ENCODE measurements around the gene JPH3. TPM values are rescaled to one million over a fixed set of nuclear protein-coding genes. Genes with fewer than 3 reads are reported as not detected.
"Not testable (repeated sequence)": the region's sequence is repeated elsewhere in the genome, so short reads cannot be mapped to it uniquely, and the experiment has no call there.

JPH3 gene
- total and polyA plus RNA-seq, 2 experiments from 2014 or later, result 8.0 to 39.3 TPM

DNA sequence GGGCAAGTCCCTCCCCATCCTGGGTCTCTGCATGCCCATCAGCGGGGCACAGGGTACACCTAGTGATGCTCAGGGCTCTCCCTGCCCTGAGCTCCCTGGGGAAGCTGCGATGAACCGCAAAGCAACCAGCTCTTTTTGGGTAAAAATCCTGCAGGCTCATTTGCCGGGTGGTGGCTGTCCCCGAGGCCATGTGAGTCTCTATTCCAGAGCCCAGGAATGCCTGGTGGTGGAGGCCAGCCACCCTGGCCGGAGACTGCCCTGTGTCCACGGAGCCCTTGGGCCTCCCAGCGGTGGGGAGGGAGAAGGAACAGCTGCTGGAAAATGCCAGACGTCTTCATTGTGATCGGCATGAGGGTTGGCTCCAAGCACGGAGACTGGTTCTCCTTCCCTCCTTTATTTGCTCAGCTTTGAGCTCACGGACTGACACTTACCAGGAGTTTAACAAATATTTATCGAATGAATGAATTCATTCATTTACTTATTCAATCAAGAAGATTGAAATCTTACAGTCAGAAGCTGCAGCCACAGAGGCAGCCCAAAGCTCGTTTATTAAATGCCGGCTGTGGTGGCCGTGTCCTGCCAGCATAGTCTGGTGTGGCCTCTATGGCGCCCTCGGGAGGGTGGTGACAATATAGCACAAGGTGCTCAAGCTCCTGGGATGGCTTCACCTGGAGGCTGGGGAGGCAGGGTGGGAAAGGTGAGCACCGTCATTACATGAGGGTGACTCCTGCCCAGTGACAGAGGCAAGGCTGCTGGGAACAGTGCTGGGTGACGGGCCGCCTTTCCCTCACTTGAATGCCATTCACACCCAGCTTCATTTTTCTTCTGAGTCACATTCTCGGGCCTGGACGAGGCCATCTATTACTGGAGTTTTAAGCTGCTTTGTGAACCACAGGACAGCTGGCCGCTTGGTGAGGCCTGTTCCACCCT lies 31.1 kb upstream of the JPH3 start:
- H3K27me3 ChIP-seq, result no peaks in the 10 kb centered on the region
- H3K4me3 ChIP-seq, result no peak overlapping the region
- no peaks in the 10 kb centered on the region for H3K36me3 ChIP-seq
- no peaks in the 10 kb centered on the region for H3K4me1 ChIP-seq (ENCODE audit: low read depth)
- peak overlapping the region; percentile 70 for H3K27ac ChIP-seq
- peak; percentile 69 to 75 for DNase-seq (ENCODE audit: low read depth in 1 of 2, low spot score in 1 of 2)
- no peaks in the 10 kb centered on the region for H3K9me3 ChIP-seq (ENCODE audit: low read depth)
- TF ChIP-seq, protein P1, sequence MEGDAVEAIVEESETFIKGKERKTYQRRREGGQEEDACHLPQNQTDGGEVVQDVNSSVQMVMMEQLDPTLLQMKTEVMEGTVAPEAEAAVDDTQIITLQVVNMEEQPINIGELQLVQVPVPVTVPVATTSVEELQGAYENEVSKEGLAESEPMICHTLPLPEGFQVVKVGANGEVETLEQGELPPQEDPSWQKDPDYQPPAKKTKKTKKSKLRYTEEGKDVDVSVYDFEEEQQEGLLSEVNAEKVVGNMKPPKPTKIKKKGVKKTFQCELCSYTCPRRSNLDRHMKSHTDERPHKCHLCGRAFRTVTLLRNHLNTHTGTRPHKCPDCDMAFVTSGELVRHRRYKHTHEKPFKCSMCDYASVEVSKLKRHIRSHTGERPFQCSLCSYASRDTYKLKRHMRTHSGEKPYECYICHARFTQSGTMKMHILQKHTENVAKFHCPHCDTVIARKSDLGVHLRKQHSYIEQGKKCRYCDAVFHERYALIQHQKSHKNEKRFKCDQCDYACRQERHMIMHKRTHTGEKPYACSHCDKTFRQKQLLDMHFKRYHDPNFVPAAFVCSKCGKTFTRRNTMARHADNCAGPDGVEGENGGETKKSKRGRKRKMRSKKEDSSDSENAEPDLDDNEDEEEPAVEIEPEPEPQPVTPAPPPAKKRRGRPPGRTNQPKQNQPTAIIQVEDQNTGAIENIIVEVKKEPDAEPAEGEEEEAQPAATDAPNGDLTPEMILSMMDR (IDR thresholded peaks at IDR 0.05; ENCODE audit: low read depth, low read length), result peak; percentile 64

DNA sequence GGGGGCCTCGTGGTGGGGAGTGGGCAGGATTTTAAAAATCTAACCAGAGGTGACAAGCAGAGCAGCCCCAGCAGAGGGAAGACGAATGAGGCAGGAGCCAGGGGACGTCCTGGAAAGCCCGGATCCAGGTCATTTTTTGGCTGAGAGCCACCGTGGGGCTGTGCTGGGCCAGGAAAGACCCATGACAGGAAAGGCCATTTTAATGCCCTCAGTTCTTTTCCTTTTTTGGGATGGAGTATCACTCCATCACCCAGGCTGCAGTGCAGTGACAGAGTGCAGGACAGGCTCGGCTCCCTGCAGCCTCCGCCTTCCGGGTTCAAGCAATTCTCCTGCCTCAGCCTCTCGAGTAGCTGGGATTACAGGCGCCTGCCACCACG lies 30.5 kb upstream of the JPH3 start:
- no peaks in the 10 kb centered on the region for H3K27me3 ChIP-seq
- peak overlapping the region; percentile 70 for H3K27ac ChIP-seq

DNA sequence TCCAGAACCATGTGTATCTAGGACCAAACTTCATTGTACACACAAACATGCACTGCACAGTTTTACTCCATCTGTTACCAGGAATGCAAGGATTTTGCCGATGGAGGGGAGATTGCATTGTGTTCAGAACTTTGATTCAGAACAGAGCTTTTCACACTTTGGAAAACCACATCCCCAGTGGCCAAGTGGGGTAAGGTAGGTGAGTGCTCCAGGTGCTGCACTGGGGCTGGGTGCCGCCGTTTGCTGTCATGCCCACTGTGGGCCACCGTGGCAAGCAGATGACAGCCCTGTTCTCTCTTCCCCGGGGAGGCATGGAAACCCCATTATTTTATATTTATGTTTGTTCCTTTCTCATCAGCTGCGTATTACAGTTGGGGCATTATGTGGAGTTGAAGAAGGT lies 29.3 kb upstream of the JPH3 start:
- no peaks in the 10 kb centered on the region for H3K27me3 ChIP-seq
- TF ChIP-seq, protein P1 (IDR thresholded peaks at IDR 0.05; ENCODE audit: low read depth, low read length), result no peak
- no peak overlapping the region for H3K4me3 ChIP-seq
- no peak for DNase-seq (ENCODE audit: low read depth in 1 of 2, low spot score in 1 of 2)
- H3K36me3 ChIP-seq, result no peaks in the 10 kb centered on the region
- H3K9me3 ChIP-seq (ENCODE audit: low read depth), result no peaks in the 10 kb centered on the region
- no peak overlapping the region for H3K27ac ChIP-seq
- no peaks in the 10 kb centered on the region for H3K4me1 ChIP-seq (ENCODE audit: low read depth)

More for the DNA sequence above, 30.5 kb upstream of the JPH3 start:
- DNase-seq (ENCODE audit: low read depth in 1 of 2, low spot score in 1 of 2), result no peak
- no peaks in the 10 kb centered on the region for H3K4me1 ChIP-seq (ENCODE audit: low read depth)
- H3K36me3 ChIP-seq, result no peaks in the 10 kb centered on the region
- no peak overlapping the region for H3K4me3 ChIP-seq
- TF ChIP-seq, protein P1 (IDR thresholded peaks at IDR 0.05; ENCODE audit: low read depth, low read length), result no peak
- no peaks in the 10 kb centered on the region for H3K9me3 ChIP-seq (ENCODE audit: low read depth)

DNA sequence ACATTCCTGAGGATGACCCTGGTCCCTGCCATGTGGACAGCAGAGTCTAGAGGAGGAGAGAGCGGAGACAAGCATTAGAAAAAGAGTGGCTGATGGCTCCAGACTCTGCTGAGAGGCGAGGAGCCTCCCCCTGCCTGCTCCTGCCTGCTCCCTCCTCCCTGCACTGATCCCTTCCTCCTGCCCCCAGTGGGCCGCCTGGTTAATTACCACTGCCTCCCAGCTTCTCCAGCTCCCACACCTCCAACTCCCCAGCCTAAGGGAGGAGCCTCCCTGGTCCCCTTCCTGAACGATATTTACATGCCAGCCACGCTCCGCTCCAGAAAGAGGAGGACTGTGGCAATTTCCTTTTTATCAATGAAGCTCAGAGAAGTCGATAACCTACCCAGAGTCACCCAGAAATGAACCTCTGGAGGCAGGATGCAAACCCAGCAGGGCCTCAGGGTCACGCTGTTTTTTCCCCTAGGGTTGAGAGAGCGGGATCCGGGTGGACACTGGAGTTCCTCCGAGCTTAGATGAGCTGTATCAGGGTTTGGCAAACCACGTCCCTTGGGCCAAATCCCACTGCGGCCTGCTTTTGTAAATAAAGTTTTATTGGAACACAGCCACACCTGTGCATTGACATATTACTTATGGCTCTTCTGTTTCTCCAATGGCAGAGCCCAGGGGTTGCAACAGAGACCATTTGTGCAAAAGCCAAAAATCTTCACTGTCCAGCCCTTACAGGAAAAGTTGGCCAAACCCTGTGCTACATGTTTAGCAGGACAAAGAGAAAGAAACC lies 27.1 kb upstream of the JPH3 start:
- Histone ChIP-seq H3K36me3 (no peaks in the 10 kb centered on the region), H3K9me3 (ENCODE audit: low read depth) (no peaks in the 10 kb centered on the region), H3K4me3 (no peak overlapping the region), H3K27me3 (no peaks in the 10 kb centered on the region), H3K4me1 (ENCODE audit: low read depth) (no peaks in the 10 kb centered on the region), H3K27ac (no peak overlapping the region)
- TF ChIP-seq, protein P1 (IDR thresholded peaks at IDR 0.05; ENCODE audit: low read depth, low read length), result peak; percentile 32
- DNase-seq (ENCODE audit: low read depth in 1 of 2, low spot score in 1 of 2), result peak in 1 of 2 donors; percentile 61

DNA sequence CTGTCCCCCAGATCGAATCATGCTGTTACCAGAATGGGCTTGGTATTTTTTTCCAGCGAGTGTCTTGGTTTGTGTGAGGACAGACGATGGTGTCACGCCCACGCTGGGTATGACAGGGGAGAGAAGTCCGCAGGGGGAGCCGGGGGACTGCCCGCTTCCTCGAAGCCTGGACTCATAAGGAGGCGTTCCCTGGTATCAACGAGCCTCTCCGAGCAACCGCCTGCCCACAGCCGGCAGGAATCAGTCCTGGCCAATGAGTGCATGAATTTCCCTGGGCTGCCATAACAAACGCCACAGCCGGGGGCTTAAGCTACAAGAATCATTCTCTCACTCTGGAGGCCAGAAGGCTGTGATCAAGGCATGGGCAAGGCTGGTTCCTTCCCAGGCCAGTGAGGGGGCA lies 26.1 kb upstream of the JPH3 start:
- Histone ChIP-seq H3K9me3 (ENCODE audit: low read depth) (no peaks in the 10 kb centered on the region), H3K27me3 (no peaks in the 10 kb centered on the region), H3K36me3 (no peaks in the 10 kb centered on the region), H3K27ac (no peak overlapping the region), H3K4me1 (ENCODE audit: low read depth) (no peaks in the 10 kb centered on the region), H3K4me3 (no peak overlapping the region)
- DNase-seq (ENCODE audit: low read depth in 1 of 2, low spot score in 1 of 2), result no peak
- TF ChIP-seq, protein P1 (IDR thresholded peaks at IDR 0.05; ENCODE audit: low read depth, low read length), result no peak

DNA sequence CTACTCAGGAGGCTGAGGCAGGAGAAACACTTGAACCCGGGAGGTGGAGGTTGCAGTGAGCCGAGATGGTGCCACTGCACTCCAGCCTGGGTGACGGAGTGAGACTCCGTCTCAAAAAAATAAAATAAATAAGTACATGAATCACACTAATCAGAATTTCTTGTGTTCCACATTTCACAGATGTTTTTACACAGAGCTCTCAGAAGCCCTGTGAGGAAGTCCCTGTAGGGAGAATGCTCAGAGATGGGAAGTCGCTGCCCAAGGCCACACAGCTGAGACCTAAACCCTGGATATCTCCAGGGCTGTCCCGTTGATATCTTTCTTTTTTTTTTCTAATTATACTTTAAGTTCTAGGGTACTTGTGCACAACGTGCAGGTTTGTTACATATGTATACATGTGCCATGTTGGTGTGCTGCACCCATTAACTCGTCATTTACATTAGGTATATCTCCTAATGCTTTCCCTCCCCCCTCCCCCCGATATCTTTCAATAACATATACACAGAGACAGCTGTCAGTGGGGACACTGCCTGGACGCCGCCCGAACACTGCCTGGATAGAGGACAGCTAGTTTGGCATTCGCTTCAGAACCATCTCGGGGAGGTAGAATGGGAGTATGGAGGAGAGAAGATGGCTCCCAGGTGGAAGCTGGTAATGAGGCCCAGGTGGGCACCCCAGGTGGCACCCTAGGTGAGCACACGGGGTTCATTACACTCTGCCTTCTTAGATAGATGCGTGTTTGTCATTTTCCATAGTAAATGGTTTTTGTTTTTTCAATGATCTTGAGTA lies 24.0 kb upstream of the JPH3 start:
- H3K4me3 ChIP-seq; H3K27me3 ChIP-seq; H3K27ac ChIP-seq; H3K4me1 ChIP-seq (ENCODE audit: low read depth); DNase-seq (ENCODE audit: low read depth in 1 of 2, low spot score in 1 of 2); H3K9me3 ChIP-seq (ENCODE audit: low read depth); H3K36me3 ChIP-seq: not testable (repeated sequence)
